Activated naive CD8-positive, alpha-beta T cell treated with anti-CD3 and anti-CD28 coated beads, Interleukin-2, amount 10 ng/mL, durations not matched to agents 7 days and 5 days (primary cell): Measurements from ENCODE around the gene ATG9A. TPM values are rescaled to one million over a fixed set of nuclear protein-coding genes. Genes with fewer than 3 reads are reported as not detected.

Experiments
- ATAC-seq: fragments of 150-1000 bp; cut with Tn5 transposase; one replicate; pipeline ENCODE4 v1.10.0; 2021; ENCODE audit warnings: low read depth, moderate library complexity
- POLR2A ChIA-PET: fragments of 350-600 bp; sonication (Branson Sonifier 250); formaldehyde crosslinking; loops from one replicate; lab custom pipeline; 2021; ENCODE audit warnings: antibody characterized with exemption; lab: Charles Lee
- DNase-seq: peaks from one replicate; pipeline ENCODE4 v3.0.0; 2021
- H3K27ac Mint-ChIP-seq: one replicate; pipeline ENCODE4 v1.8.0; 2022; ENCODE audit warnings: mild to moderate bottlenecking, mixed read lengths
- H3K27me3 Mint-ChIP-seq: one replicate; pipeline ENCODE4 v1.8.0; 2022; ENCODE audit warnings: mild to moderate bottlenecking, moderate library complexity, mixed read lengths
- H3K36me3 Mint-ChIP-seq: one replicate; pipeline ENCODE4 v1.8.0; 2021; ENCODE audit warnings: mild to moderate bottlenecking, mixed read lengths
- H3K4me1 Mint-ChIP-seq: one replicate; pipeline ENCODE4 v1.8.0; 2021; ENCODE audit warnings: mixed read lengths
- H3K4me3 Mint-ChIP-seq: one replicate; pipeline ENCODE4 v1.8.0; 2022; ENCODE audit warnings: mild to moderate bottlenecking, moderate library complexity, mixed read lengths
- H3K9me3 Mint-ChIP-seq: one replicate; pipeline ENCODE4 v1.8.0; 2021; ENCODE audit warnings: mixed read lengths
- total RNA-seq, 2 experiments: library from RNA; stranded (reverse); gene quantifications; one replicate each; pipeline ENCODE4 v1.2.3, GENCODE V29; 2021

The ATG9A gene
- total RNA-seq, 2 experiments from 2014 or later = 56.0 to 62.1 TPM

- DNase-seq (no peak), ATAC-seq (no peak)
- H3K4me1 Mint-ChIP-seq = peaks cover 37% of the 10 kb centered on the region
- peak overlapping the region; percentile 97 for H3K4me3 Mint-ChIP-seq
- no peaks in the 10 kb centered on the region for H3K27me3 Mint-ChIP-seq
- no peaks in the 10 kb centered on the region for H3K9me3 Mint-ChIP-seq
- POLR2A ChIA-PET = interaction anchor here (0.9 to 4.7 kb wide), 5 partner anchors 10 to 77 kb away, joined by 3 to 56 read pairs (median 4); partner anchors contain the start of genes TUBA4A and TUBA4B
- H3K36me3 Mint-ChIP-seq = peaks cover 15% of the 10 kb centered on the region
- H3K27ac Mint-ChIP-seq = peak overlapping the region; percentile 67
Observed at GRCh38 chr2:219174146-219174545, 55.3 kb downstream of the ATG9A start.

DNA sequence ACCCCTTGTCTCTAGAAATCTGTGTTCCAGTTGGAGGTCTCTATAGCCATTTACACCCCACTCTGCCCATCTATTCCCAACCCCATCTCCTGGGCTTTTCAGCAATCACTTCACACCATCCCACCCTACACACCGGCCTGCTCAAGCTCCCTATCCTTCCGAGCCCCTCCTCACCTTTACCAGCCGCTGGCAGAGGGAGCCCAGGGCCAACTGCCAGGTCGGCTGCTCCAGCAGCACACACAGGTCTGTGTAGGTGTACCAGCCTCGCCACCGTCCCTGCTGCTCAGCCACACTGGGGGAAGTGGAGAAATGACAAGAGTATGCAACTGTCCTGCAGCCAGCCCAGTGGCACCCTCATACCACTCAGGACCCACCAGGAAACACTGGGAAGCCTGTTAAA, 56.3 kb downstream of the ATG9A start:
- no peak for ATAC-seq
- no peak overlapping the region for H3K4me3 Mint-ChIP-seq
- H3K27ac Mint-ChIP-seq = no peak overlapping the region
- H3K36me3 Mint-ChIP-seq = peaks cover 14% of the 10 kb centered on the region
- H3K4me1 Mint-ChIP-seq = peaks cover 33% of the 10 kb centered on the region
- no peak for DNase-seq
- H3K27me3 Mint-ChIP-seq = no peaks in the 10 kb centered on the region
- H3K9me3 Mint-ChIP-seq = no peaks in the 10 kb centered on the region
- POLR2A ChIA-PET = interaction anchor here (0.9 to 4.7 kb wide), 5 partner anchors 9 to 78 kb away, joined by 3 to 56 read pairs (median 4); partner anchors contain the start of genes TUBA4A, TUBA4B and ZFAND2B

DNA sequence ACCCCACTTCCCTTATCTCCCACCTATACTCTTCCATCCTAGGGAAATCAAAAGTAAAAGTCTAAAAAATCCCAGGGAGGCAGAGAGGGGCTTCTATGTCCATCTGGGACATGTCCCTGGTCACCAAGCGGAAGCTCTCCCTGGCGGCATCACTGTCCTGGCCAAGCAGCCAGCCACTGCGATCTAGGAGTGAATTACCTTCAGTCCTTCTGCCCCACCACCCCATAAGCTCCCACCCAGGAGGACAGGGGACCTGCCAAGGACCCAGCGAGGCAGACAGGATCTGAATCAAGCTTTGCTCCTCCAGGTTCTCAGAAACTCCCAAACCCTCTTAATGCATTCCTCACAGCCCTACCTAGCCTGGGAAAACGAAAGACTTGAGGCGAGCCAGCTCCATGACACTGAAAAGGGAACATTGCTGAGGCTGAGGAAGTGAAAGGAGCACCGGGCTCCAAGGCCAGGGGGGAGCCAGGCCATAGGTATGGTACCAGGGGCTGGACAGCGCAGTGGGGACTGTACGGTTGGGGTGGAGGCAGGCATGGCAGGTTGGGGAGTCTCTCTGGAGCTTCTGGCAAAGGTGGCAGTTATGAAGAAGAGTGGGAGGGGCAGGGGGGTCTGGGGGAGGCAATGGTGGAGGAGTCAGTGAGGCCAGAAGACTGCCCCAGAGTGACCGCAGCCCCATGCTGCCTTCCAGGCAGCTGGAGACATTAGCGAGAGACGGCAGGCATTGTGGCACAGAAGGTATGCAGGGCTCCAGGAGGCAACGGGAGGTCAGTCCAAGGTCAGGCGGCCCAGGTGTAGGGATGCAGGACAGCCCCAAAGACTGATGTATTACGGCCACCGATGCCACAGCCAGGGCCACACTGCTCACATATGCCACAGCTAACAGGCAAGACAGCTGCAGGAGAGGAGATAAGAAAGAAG, 56.9 kb downstream of the ATG9A start:
- Mint-ChIP-seq H3K27me3 (no peaks in the 10 kb centered on the region), H3K36me3 (peaks cover 14% of the 10 kb centered on the region), H3K4me3 (no peak overlapping the region), H3K27ac (no peak overlapping the region), H3K4me1 (peaks cover 31% of the 10 kb centered on the region), H3K9me3 (no peaks in the 10 kb centered on the region)
- DNase-seq = no peak
- ATAC-seq = no peak
- POLR2A ChIA-PET = interaction anchor here (0.6 to 3.6 kb wide), 3 partner anchors 34 to 80 kb away, joined by 3 to 15 read pairs (median 7); partner anchors contain the start of genes TUBA4B and ZFAND2B

DNA sequence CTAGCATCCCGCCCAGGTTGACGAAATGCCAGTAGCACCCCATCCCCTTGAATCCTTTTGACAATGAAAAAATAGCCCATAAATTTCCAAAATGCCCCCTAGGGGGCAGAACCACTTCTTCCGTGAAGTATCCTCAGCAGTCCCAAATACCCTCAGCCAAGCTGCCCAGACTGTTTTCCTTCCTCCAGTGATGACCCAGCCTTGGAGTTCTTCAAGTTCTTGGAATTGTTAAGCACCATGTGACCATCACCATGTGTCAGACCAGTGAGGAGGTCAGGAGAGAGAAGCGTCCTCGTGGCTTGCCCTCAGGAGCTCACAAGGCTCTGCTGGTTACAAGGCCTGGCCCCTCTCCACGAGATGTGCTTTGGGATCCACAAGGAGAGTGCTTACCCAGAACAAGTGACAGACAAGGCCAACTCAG, 58.2 kb downstream of the ATG9A start:
- POLR2A ChIA-PET = interaction anchor here (1.0 to 3.6 kb wide), 3 partner anchors 35 to 74 kb away, joined by 4 to 15 read pairs (median 7); partner anchors contain the start of genes GLB1L, STK16 and ZFAND2B
- Mint-ChIP-seq H3K27ac (no peak overlapping the region), H3K4me3 (no peak overlapping the region), H3K27me3 (no peaks in the 10 kb centered on the region), H3K9me3 (no peaks in the 10 kb centered on the region), H3K4me1 (peaks cover 27% of the 10 kb centered on the region), H3K36me3 (peaks cover 19% of the 10 kb centered on the region)
- DNase-seq (no peak), ATAC-seq (no peak)

DNA sequence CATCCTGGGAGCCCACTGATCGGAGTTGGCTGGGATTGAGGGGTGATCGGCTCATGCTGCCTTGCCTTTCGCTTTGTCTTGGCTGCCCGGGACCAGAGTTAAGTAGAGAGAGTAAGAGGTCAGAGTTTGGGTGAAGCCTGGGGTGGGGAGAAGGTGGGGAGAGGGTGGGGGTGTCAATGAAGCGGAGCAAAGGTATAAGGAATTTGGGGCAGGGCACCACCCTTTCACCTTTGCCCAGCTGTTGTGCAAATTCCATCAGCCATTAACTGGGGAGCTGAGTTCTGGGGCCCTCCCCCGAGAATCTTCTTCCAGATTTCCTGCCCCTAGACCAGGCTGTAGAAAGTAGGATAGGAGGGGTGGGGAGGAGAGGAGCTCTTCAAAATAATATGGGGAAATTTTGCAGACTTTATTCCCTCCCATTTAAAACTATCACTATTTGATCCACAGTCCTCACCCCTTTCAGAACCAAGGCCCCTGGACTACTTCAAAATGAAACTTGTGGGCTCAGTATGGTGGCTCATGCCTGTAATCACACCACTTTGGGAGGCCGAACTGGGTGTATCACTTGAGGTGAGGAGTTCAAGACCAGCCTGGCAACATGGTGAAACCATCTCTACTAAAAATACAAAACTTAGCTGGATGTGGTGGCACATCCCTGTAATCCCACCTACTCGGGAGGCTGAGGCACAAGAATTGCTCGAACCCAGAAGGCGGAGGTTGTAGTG, 59.3 kb downstream of the ATG9A start, which contains the start of gene SLC23A3:
TSS of gene SLC23A3 (minus strand) at position 100 of the 725 bp plus-strand sequence. CDS start at position 55, 45 bp downstream.
- POLR2A ChIA-PET = interaction anchor here (3.6 kb wide), 1 partner anchor 36 kb away, joined by 15 read pairs; the partner anchor contains the start of gene ZFAND2B
- no peak within 1 kb of the TSS for H3K4me3 Mint-ChIP-seq
- ATAC-seq (no peak), DNase-seq (no peak)
- no peak within 1 kb of the TSS for H3K27ac Mint-ChIP-seq
- no peaks in the 10 kb centered on the region for H3K27me3 Mint-ChIP-seq
- peaks cover 17% of the 10 kb centered on the region for H3K4me1 Mint-ChIP-seq
- peaks cover 19% of the 10 kb centered on the region for H3K36me3 Mint-ChIP-seq
- no peaks in the 10 kb centered on the region for H3K9me3 Mint-ChIP-seq

Other genes with a start within 250 kb of the ATG9A start
- gene FEV, start 244.5 kb downstream of the ATG9A start, total RNA-seq = not detected
- not detected for gene CRYBA2, start 236.2 kb downstream of the ATG9A start, total RNA-seq
- gene CFAP65, start 188.1 kb downstream of the ATG9A start, total RNA-seq = not detected
- gene IHH, start 168.7 kb downstream of the ATG9A start, total RNA-seq = not detected
- gene NHEJ1, start 68.8 kb downstream of the ATG9A start, total RNA-seq = 10 to 100 TPM; 16.7 to 17.1 TPM
- gene SLC23A3, start 59.6 kb downstream of the ATG9A start, total RNA-seq = 1 to 10 TPM; 4.4 to 4.7 TPM
- gene CNPPD1, start 52.7 kb downstream of the ATG9A start, total RNA-seq = 10 to 100 TPM; 77.3 to 77.6 TPM
- 100 to 1,000 TPM; 129 TPM for gene RETREG2, start 51.4 kb downstream of the ATG9A start, total RNA-seq
- gene ZFAND2B, start 22.9 kb downstream of the ATG9A start, total RNA-seq = 10 to 100 TPM; 68.1 to 69.8 TPM
- 10 to 100 TPM; 13.1 to 14.3 TPM for gene ABCB6, start 10.7 kb downstream of the ATG9A start, total RNA-seq
- 100 to 1,000 TPM; 170 to 177 TPM for gene ANKZF1, start 170 bp upstream of the ATG9A start, total RNA-seq
- gene GLB1L, start 15.8 kb upstream of the ATG9A start, total RNA-seq = 1 to 10 TPM; 3.3 to 4.1 TPM
- 10 to 100 TPM; 34.0 to 36.0 TPM for gene STK16, start 15.8 kb upstream of the ATG9A start, total RNA-seq
- gene TUBA4B, start 23.6 kb upstream of the ATG9A start, total RNA-seq = not detected
- 100 to 1,000 TPM; 237 to 266 TPM for gene TUBA4A, start 24.3 kb upstream of the ATG9A start, total RNA-seq
- 10 to 100 TPM; 65.9 to 67.5 TPM for gene DNAJB2, start 49.7 kb upstream of the ATG9A start, total RNA-seq
- not detected for gene PTPRN, start 79.8 kb upstream of the ATG9A start, total RNA-seq
- not detected for gene RESP18, start 103.1 kb upstream of the ATG9A start, total RNA-seq
- gene DNPEP, start 158.3 kb upstream of the ATG9A start, total RNA-seq = 10 to 100 TPM; 63.2 to 69.0 TPM
- gene DES, start 188.7 kb upstream of the ATG9A start, total RNA-seq = not detected
- gene SPEG, start 205.2 kb upstream of the ATG9A start, total RNA-seq = 10 to 100 TPM; 18.1 to 23.6 TPM